ENCODE results near the gene AMIGO3.
"Not testable (repeated sequence)": the region's sequence is repeated elsewhere in the genome, so short reads cannot be mapped to it uniquely, and the experiment has no call there.

Gene AMIGO3, protein sequence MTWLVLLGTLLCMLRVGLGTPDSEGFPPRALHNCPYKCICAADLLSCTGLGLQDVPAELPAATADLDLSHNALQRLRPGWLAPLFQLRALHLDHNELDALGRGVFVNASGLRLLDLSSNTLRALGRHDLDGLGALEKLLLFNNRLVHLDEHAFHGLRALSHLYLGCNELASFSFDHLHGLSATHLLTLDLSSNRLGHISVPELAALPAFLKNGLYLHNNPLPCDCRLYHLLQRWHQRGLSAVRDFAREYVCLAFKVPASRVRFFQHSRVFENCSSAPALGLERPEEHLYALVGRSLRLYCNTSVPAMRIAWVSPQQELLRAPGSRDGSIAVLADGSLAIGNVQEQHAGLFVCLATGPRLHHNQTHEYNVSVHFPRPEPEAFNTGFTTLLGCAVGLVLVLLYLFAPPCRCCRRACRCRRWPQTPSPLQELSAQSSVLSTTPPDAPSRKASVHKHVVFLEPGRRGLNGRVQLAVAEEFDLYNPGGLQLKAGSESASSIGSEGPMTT

DNA sequence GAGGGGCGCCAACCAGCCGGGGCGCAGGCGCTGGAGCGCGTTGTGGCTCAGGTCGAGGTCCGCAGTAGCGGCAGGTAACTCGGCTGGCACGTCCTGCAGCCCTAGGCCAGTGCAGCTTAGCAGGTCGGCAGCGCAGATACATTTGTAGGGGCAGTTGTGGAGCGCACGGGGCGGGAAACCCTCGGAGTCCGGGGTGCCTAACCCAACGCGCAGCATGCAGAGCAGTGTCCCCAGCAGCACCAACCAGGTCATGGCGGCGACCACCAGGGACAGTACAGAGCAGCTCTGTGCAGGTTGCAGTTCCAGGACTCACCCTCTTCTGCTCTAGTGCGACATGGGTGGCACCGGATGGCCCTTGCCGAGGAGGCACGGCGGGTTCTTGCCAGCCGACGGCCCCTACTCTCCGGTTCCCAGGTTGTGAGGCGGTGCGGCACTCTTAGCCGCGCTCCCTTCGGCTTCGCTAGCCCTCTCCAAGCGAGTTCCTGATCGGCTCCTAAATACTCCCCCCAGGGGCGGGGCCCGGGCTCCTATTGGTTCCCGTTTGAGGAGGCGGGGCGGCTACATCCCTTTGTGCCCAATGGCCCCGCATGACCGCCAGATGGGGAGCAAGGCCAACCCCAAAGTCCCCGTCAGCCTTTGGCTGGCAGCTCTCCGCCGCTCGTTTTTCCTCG is at the start of gene AMIGO3:
Gene AMIGO3, minus strand, starts transcription at position 471 of the 671 bp plus-strand sequence. Its CDS starts 219 bp downstream, at position 252.
- DNase-seq, result peak; percentile 78

DNA sequence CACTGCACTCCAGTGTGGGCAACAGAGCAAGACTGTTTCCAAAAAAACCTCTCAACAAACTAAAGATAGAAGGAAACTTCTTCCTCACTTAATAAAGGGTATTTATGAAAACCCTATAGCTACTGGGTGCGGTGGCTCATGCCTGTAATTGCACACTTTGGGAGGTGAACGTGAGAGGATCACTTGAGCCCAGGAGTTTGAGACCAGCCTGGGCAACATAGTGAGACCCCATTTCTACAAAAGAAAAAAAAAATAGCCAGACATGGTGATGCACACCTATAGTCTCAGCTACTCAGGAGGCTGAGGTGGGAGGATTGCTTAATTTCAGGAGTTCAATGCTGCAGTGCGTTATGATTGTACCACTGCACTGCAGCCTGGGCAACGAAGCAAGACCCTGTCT is 44.5 kb upstream of the AMIGO3 start:
- DNase-seq, result no peak

DNA sequence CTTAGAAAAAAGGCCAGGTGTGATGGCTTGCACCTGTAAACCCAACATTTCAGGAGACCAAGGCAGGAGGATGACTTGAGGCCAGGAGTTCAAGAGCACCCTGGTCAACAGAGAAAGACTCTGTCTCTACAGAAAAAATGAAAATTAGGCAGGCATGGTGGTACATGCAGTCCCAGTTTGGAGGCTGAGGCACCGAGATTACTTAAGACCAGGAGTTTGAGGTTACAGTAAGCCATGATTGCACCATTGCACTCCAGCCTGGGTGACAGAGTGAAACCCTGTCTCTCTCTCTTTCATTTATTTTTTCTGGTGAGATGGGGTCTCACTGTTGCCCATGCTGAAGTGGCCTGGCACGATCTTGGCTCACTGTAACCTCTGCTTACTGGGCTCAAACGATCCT is 42.2 kb upstream of the AMIGO3 start:
- DNase-seq, result no peak

DNA sequence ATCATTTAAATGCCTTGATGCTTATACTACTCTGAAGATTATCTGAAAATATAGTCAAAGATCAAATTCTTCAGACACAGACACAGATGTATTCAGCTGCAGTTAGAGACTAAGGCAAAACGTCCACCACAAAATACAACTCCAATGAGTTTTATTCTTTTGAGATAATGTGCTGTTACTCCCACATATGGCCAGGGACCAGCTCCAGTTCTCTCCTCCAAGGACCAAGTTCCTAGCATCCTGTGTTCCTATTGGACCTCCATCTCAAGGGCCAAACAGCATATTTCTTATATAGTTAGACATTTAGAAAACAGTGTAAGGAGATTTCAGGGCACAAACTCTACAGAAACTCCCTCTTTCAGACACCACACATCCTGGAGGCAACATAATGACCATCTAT is 39.7 kb upstream of the AMIGO3 start:
- no peak for DNase-seq

DNA sequence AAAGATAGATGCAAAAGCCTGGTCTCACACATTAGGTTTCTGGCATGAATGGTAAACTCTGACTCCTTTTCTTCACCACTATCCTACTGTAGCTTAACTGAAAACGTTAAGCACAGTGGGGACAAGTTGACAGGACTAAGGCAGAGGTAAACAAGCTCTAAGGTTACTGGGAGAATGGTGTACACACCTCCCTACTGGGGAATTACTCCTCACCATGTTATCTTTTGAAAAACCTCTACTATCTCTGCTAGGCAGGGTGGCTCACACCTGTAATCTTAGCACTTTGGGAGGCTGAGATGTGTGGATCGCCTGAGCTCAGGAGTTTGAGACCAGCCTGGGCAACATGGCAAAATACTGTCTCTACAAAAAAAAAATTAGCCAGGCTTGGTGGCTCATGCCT is 37.7 kb upstream of the AMIGO3 start:
- DNase-seq, result no peak

DNA sequence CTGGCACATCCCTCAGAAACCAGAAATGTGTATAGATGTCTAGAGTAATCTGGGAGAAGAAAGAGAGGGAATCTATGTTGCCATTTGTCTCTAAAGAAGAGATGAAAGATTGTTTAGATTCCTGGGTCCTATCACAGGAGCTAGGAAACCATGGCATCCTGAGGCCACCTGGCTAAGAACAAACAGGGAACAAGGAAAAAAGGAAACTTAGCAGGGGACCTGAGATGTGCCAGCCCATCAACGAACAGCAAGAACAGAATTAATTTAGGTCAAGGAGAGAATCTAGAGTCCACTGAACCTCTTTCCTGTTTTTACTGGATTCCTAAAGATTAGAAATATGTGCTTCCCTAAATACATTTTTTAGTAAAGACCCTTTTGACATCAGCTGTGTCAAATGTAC is 36.6 kb upstream of the AMIGO3 start:
- no peak for DNase-seq

DNA sequence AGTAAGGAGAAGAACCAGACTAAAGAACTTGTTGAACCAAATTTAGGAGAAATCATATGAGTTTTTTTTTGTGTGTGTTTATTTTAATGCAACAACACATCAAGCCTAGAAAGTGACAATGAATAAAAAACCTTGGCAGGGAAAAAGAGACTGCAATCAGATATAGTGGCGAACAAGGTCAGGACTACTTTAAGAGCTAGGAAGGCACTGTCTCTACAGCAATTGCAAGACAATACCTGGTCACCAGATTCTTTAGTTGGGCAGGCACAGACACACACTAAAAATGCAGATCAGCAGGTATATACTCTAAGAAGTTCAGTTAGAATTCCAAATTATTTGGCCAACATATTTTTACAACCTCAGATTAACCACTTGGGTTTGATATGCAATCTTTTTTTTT is 35.1 kb upstream of the AMIGO3 start:
- DNase-seq, result no peak

DNA sequence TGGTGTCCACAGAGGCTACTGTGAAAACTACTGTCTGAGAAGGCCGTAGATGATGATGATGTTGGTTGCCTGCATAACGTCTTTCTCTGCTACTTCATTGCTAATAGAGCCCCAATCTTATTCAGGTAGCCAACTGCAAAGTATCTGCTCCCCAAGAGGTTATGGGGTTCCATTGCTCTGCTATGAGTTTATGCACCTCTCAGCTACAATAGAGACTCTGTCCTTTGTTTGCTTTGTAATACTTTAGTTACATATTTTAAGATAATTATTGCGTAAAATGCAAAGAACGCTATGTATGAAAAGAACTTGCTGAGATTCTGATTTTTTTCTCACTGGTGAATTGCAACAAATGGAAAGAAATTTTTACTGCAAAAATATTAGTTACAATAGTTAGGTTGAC is 32.0 kb upstream of the AMIGO3 start:
- no peak for DNase-seq

DNA sequence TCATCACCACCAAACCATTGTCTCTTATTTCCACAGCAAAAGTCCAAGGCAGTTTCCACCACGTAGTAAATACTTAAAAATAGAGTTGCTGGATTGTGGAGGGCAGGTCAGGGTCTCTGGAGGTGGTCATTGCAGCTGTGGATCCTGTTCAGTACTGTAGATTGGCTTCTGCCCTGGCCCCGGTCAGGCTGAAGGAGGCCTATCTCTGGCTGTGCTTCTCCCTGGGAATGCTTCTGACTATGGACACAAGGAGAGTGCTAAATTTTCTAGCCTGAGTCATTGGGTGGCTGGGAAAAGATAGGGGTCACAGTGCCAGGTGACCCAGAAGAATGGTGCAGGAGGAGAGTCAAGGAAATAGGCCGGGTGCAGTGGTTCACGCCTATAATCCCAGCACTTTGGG is 30.6 kb upstream of the AMIGO3 start:
- DNase-seq, result no peak

DNA sequence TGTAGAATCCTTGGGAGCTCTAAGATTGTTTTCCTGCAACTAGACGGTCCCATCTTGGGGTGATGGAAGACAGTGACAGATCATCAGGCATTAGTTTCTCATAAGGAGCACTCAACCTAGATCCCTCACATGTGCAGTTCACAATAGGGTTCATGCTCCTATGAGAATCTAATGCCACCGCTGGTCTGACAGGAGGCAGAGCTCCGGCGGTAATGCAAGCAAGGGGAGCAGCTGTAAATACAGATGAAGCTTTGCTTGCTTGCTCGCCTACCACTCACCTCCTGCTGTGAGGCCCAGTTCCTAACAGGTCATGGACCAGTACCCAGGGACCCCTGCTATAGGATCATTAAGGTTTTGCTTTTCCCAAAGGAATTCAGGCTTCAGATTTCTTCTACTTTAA is 29.4 kb upstream of the AMIGO3 start:
- not testable (repeated sequence) for DNase-seq

DNA sequence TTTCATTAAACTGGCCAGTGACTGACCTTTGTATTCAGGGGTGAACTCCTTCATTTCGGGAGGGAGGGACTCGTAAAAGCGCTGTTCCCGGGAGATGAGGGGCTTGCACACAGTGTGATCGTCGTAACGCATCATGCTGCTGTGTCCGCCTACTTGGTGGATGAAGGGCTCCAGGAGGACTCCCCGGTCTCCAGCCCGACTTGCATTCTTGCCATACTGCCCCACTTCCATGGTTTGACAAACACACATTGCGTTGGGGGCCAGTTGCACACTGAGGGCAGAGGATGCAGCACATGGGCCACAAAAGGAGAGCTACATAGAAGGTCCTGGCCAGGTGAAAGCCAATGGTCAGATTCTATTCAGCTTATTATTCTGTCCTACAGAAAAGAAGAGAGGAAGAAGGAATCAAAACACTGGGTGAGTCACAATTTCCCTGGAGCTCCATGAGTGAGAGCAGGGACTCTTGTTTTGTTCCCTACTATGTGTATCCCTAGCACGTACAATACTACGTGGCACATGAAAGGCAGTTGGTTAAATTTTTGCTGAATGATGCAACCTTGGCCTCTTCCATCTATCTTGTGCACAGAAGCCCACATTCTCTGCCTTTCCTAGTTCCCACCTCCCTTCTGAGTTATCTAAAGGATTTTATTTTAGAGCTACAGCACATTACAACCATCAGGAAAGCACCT is 28.5 kb upstream of the AMIGO3 start:
- DNase-seq, result no peak

DNA sequence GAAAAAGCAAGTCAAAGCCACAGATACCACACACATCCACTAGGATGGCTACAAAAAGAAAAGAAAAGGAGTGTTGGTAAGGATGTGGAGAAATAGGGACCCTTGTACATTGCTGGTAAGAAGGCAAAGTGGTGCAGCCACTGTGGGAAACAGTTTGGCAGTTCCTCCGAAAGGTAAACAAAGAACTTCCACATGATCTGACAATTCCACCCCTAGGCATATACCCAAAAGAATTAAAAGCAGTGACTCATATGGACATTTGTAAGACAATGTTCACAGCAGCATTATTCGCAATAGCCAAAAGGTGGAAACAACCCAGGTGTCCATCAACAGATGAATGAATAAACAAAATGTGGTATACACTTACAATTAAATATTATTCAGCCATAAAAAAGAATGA is 26.5 kb upstream of the AMIGO3 start:
- DNase-seq, result no peak

DNA sequence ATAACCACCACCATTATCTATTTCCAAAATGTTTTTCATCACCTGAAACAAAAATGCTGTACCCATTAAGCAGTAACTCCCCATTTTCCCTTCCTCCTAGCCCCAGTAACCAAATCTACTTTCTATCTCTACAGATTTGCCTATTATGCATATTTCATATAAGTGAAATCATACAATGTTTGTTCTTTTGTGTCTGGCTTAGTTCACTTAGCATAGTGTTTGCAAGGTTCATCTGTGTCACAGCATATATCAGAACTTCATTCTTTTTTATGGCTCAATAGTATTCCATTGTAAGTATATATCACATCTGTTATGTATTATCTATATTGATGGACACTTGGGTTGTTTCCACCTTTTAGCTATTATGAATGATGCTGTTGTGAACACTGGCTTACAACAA is 20.9 kb upstream of the AMIGO3 start:
- DNase-seq, result no peak

DNA sequence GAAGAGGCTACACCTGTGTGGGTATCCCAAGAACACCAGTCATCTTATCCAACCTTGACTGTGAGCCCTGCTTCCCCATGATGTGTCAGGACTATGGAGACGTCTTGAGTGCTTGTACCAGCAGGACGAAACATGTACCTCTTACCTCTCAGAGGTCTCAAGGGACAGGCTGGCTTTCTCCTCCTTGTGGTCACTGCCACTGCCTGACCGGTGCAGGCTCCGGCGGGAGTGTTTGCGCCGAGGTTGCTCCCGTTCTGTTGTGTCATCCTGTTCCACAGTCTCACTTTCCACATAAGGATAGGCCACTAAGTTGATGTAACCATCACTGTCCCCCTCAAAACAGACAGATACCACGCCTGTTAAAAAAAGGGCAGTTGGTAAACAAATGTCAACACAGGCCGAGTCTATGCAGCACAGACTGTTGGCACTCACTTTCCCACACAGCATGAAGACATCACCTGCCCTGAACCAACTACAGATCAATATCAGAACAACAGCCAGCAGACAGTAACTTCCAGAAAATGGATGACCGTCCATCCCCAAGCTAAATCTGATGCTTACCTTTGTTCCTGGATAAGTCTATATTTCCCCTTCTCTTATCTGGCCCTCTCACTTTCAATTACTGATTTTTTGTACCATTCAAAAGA is 18.7 kb upstream of the AMIGO3 start:
- no peak for DNase-seq

DNA sequence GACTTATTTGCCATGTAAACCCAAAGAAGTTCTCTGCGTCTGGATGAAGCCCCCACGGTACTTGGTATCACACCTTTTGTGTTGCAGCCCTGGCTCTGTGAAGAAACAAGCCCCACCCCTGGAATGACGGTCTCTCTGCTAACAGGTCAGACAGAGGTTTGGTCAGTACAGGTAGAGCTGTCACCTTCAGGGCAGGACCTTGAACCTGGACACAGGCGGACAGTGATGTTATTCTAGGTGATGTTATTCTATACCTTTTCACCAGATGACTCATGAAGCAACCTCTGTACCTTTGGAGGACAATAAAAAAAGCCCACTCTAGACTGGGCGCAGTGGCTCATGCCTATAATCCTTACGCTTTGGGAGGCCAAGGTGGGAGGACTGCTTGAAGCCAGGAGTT is 15.3 kb upstream of the AMIGO3 start:
- DNase-seq, result no peak

DNA sequence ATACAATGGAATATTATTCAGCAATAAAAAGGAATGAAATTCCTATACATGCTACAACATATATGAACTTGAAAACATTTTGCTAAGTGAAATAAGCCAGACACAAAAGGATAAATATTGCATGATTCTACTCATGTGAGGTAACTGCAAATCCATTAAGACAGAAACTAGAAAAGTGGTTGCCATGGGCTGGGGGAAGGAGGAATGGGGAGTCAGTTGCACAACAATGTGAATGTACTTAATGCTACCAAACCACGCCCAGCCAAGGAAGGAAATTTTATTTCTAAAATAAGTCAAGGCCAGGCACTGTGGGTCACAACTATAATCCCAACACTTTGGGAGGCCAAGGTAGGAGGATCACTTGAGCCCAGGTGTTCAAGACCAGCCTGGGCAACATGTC is 14.1 kb upstream of the AMIGO3 start:
- DNase-seq, result no peak

DNA sequence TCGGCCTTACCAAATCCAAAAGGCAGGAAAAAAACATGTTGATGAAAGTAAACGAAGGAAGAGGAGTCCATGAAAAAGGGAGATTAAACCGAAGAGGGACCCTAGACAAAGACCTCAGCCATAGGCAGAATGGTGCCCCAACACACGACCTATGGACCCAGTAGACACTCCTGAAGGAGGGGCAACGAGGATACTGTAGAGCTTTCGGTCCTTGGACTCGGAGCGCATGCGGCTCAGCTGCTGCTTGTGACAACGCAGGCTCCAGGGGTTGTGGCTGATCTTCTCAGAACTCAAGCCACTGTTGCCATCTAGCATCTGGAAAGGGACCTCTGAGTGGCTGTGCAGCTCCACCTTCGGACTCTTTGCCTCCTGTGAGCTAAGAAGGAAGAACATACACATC is 13.1 kb upstream of the AMIGO3 start:
- DNase-seq, result no peak

DNA sequence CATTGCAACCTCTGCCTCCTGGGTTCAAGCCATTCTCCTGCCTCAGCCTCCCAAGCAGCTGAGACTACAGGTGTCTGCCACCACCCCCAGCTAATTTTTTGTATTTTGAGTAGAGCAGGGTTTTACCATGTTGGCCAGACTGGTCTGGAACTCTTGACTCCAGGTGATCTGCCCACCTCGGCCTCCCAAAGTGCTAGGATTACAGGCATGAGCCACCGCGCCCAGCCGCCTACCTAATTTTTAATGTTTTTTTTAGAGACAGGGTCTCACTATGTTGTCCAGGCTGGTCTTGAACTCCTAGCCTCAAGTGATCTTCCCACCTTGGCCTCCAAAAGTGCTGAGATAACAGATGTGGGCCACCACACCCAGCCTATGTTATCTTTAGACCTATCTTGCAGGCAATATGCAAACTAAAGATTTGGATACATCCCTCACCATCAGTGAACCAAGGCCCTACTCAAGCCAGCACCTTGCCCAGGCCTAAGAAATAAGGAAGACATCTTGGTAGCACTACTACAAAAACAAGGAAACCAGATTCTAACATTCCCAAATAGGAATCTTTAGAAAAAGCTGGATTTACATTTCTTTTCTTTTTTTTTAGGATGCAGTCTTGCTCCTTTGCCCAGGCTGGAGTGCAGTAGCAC is 10.6 kb upstream of the AMIGO3 start:
- DNase-seq, result no peak

DNA sequence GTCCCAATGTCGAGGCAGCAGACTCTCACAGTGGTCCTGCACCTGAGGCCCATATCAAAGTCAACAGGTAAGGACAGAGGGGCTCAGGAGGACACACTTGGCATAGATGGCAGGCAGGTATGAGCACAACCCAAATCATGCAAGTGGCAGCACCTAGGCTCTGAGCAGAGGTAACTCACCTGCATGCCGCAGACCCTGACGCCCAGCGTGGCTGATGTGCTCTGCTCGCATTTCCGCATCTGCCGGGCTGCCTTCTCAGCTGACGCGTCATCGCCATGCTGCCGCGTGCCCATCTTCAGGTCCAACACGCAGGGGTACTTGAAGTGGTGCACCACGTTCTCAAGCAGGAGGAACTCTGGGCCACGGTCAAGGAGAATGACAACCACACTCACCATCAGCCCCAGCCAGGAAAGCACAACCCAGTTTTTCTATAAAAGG is 8.5 kb upstream of the AMIGO3 start:
- DNase-seq, result no peak

DNA sequence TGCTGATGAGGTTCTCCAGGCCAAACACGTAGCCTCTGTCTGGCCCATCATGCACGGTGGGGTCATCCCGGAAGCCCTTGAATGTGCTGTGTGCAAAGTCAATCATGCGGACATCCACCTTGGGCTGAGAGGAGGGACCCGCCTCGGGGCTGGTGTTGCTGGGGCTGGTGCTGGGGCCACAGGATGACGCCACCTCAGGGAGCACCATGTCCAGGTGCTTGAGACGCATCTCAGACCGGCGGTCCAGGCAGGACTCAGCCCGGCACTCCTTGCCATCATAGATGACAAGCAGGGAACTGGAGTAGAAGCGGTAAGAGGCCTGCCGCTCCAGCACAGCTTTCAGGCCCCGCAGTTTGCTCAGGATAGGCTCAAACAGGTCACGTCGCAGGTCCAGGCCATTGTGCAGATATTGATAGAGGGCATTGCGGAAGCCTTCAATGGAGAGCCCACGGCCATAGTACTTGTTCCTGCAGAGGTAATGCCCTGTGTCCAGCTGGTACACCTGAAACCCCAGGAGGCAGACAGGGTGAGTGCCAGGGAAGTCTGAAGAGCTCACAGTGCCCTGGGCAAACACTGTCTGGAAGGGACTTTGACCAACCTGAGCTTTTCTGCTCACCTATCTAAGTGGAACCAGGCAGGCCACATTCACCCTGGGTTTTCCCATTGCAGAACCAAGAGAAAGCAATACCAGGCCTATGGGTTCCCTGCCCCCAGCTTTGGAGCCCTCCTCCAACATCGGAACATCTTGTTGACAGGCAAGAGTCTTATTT is 7.9 kb upstream of the AMIGO3 start:
- no peak for DNase-seq

DNA sequence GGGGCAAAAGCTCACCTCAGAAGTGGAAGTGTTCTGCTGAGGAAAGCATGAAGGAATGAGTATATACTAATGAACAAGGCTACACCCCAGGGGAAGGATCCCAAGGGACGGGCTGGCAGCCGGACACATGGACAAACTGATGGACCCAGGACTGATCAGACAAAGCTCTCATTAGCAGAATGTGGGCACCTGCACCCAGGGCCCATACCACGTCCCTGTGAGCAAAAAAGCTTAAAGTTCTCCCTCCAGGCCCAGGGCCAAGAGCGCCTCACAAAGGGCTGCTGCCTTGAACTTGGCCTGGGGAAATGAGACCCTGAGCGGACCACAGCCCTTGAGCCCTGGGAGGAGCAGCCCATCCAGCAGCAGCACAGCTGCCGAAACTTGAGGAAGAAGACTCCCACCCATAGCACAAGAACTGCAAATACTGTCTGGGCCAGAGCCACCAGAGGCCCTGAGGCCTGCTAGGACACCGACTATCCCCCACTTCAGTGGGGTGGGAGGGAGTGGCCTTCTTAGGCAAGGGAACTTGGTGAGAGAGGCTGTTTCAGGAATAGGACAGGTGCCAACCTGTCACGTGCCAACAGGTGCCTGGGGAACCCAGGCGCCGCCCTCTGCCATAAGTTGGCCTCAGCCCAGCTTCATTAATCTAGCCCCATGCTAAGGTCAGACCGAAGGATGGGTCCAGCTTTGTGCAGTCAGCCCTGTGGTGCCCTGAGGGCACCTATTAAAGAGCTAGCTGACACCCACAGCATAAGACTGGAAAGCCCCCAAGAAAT is 6.6 kb upstream of the AMIGO3 start:
- DNase-seq, result no peak
